NCI-H2196 treated with DMSO at 0.1 percent for 48 hours (cell line): Measurements from ENCODE around the gene TFPI.
"Not testable (repeated sequence)": the region's sequence is repeated elsewhere in the genome, so short reads cannot be mapped to it uniquely, and the experiment has no call there.

ENCODE experiments used
- DNase-seq: peaks from one replicate; lab custom pipeline; 2025; ENCODE audit not compliant: unreplicated experiment; lab: John Stamatoyannopoulos, UW

The TFPI gene

DNA sequence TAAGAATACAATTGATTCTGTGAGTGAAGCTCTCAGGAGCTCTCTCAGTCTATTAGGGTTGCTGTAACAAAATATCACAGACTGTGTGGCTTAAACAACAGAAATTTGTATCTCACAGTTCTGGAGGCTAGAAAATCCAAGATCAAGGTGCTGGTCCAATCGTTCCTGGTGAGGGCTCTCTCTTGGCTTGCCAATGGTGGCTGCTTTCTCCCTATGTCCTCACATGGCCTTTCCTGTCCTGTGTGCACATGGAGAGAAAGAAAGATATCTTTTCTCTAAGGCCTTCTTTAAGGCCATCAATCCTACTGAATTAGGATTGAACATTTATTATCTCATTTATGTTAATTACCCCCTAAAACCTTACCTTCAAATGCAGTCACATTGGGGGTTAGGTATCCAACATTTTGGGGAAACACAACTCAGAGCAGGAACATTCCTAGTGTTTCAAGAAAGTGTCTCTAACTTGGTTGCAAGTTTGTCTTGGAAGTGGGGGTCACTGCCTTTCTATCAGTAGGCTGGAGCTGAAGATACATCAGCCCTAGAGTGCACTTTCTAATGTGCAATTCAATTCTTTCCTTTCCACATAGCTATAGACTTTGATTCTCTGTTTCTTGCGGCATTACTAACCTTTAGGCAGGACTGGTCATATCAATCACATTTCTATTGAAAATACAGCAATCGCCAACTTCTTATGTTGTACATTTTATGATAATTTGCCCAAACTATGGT, 24.8 kb downstream of the TFPI start:
- no peak for DNase-seq

- DNase-seq: no peak
Measured at GRCh38 chr2:187528042-187528441, 26.2 kb downstream of the TFPI start.

- DNase-seq: no peak
Measured at GRCh38 chr2:187527262-187527661, 27.0 kb downstream of the TFPI start.

GRCh38 chr2:187526792-187527191, 27.4 kb downstream of the TFPI start:
- DNase-seq: no peak

DNA sequence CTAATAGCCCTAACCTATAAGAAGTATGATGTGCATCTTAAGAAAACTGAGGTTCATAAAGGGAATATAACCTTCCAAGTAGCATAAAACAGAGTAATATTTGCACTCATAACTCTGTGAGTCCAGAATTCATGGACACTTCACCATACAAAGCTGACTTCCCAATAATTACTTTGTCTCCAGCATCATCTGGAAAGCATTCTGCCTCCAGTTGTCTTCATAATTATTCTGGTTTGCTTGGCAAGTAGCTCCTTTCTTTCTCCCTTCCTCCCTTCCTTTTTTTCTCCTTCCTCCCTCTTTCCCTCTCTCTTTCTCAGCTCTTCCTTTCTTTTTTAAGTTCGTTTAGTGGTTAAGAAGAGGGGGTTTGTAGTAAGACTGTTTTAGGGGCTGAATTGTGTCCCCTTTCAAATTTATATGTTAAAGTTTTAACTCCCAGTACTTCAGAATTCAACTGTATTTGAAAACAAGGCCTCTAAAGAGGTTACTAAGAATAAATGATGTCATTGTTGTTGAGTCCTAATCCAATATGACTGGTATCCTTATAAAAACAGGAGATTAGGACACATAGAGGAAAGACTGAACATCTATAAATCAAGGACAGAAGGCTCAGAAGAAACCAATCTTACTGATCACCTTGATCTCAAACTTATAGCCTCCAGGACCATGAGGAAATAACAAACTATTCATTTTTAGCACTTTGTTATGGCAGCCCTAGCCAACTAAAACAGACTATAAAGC, 28.9 kb downstream of the TFPI start:
- DNase-seq: no peak

- DNase-seq: no peak
Measured at GRCh38 chr2:187523325-187523724, 30.9 kb downstream of the TFPI start.

GRCh38 chr2:187520121-187520624, 34.1 kb downstream of the TFPI start:
- no peak for DNase-seq

GRCh38 chr2:187519419-187520120, 34.7 kb downstream of the TFPI start:
- DNase-seq: no peak

GRCh38 chr2:187517750-187518361, 36.4 kb downstream of the TFPI start:
- DNase-seq: not testable (repeated sequence)

- not testable (repeated sequence) for DNase-seq
Measured at GRCh38 chr2:187516630-187517510, 37.4 kb downstream of the TFPI start.

DNA sequence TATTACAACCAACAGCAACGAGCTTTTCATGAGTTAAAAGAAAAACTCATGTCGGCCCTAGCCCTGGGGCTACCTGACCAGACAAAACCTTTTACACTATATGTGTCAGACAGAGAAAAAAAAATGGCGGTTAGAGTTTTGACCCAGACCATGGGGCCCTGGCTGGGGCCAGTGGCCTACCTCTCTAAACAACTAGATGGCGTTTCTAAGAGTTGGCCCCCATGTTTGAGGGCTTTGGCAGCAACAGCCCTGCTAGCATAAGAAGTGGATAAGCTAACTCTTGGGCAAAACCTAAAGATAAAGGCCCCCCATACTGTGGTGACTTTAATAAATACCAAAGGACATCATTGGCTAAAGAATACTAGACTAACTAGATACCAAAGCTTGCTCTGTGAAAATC, 39.3 kb downstream of the TFPI start:
- DNase-seq: no peak

DNA sequence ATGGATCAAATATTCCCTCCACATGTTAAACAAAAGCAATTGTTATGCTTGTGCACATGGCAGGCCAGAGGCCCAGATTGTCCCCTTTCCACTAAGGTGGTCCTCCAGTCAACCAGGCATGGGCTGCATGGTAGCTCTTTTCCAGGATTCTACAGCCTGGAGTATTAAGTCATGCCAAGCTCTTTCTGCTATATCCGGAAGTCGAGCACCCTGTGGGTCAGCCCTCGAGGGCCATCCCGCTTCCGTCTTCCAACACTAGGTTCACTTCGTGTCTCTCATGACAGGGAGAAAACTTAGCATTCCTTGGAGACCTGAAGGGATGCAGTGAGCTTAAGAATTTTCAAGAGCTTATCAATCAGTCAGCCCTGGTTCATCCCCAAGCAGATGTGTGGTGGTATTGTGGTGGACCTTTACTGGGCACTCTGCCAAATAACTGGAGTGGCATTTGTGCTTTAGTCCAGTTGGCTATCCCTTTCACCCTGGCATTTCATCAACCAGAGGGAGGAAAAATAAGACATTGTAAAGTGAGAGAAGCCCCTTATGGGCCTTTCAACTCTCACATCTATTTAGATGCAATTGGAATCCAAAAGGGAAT, 39.9 kb downstream of the TFPI start:
- DNase-seq: not testable (repeated sequence)

DNA sequence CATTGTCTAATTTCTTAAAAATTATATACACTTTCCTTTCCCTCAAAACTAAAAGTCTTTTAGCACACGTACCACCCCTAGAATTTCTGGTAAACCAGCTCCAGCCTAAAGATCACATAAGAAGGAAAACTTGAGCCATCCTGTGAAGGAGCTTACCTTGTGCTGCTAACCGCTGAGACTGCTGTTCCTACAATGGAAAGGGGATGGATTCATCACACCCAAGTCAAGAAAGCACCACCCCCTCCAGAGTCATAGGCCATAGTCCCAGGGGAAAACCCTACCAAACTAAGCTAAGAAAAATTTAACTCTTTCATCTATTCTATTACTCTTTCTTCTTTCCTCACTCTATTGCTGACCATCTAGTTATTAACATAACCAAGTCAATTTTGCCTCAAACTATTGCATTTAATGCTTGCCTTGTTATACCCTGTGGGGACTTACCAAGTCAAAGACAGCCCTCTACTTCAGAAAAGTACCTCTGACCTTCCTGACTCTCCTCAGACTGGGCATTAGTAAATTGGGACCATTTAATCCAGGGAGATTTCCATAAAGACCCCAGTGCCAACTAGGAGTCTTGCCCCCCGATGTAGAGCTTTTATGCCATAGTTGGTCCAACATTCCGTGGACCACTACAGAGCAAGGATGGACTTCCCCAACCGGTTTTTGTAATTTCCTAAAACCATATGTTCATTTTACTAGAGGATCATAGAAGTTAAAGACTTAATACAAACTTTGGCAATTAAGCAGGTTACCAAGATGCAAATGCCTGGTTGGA, 40.6 kb downstream of the TFPI start:
- DNase-seq: not testable (repeated sequence)

DNA sequence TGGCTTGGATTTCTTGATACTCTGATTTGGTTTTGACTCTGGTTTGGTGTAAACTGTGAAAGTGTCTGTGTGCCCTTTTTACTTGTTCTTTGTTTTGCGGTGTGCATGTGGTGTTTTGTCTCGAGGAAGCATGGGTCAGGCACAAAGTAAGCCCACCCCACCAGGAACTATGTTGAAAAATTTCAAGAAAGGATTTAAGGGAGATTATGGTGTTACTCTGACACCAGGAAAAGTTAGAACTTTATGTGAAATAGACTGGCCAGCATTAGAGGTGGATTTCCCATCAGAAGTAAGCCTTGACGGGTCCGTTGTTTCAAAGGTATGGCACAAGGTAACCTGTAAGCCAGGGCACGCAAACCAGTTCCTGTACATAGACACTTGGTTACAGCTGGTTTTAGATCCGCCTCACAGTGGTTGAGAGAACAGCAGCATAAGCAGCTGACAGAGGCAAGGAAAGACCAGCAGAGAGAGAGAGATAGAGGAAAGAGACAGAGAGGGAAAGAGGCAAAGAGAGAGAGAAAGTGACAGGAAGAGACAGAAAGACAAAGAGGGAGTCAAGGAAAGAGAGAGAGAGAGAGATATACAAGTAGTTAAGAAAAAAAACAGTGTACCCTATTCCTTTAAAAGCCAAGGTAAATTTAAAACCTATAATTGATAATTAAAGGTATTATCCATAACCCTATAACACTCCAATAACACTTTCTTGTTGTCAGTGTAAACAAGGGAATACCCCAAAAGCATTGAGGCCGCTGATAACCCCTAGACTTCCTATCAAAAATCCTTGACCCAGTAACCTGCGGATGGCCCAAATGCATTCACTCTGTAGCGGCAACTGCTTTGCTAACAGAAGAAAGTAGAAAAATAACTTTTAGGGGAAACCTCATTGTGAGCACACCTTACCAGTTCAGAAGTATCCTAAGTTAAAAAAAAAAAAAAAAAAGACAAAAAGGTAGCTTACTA, 42.6 kb downstream of the TFPI start:
- DNase-seq: no peak

- not testable (repeated sequence) for DNase-seq
Measured at GRCh38 chr2:187510419-187511355, 43.5 kb downstream of the TFPI start.

GRCh38 chr2:187509667-187510417, 44.4 kb downstream of the TFPI start:
- no peak for DNase-seq
